ENCODE results near the gene PDE5A. TPM values are rescaled to one million over a fixed set of nuclear protein-coding genes. Genes with fewer than 3 reads are reported as not detected.

PDE5A gene
- total and polyA plus RNA-seq, 8 donors, result 5.8 to 34.4 (median 19.9) TPM

- Histone ChIP-seq H3K36me3 (no peaks in the 10 kb centered on the region), H3K4me1 (peaks cover 6 to 12% (median 7%) of the 10 kb centered on the region in 3 donors), H3K27me3 (no peaks in the 10 kb centered on the region), H3K9me3 (no peaks in the 10 kb centered on the region), H3K4me3 (peak overlapping the region in 1 of 4 donors; percentile 9), H3K27ac (peak overlapping the region; percentile 19 to 52 (median 32))
- TF ChIP-seq, protein P1, sequence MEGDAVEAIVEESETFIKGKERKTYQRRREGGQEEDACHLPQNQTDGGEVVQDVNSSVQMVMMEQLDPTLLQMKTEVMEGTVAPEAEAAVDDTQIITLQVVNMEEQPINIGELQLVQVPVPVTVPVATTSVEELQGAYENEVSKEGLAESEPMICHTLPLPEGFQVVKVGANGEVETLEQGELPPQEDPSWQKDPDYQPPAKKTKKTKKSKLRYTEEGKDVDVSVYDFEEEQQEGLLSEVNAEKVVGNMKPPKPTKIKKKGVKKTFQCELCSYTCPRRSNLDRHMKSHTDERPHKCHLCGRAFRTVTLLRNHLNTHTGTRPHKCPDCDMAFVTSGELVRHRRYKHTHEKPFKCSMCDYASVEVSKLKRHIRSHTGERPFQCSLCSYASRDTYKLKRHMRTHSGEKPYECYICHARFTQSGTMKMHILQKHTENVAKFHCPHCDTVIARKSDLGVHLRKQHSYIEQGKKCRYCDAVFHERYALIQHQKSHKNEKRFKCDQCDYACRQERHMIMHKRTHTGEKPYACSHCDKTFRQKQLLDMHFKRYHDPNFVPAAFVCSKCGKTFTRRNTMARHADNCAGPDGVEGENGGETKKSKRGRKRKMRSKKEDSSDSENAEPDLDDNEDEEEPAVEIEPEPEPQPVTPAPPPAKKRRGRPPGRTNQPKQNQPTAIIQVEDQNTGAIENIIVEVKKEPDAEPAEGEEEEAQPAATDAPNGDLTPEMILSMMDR (IDR thresholded peaks at IDR 0.05), result no peak
- peak; percentile 85 to 93 (median 88) for ATAC-seq
- 26 to 28% methylated on average over 3 of the region's 3 CpGs for WGBS, 2 donors
- intact Hi-C loops (cut with DNase I), result no loop called here
- DNase-seq, result peak in 2 of 6 donors; percentile 1 to 37
- no peak for FAIRE-seq
Observed at GRCh38 chr4:119580293-119580692, 48.3 kb downstream of the PDE5A start.

GRCh38 chr4:119579823-119580222 is 48.8 kb downstream of the PDE5A start:
- peak overlapping the region; percentile 19 to 52 (median 32) for H3K27ac ChIP-seq
- no peaks in the 10 kb centered on the region for H3K27me3 ChIP-seq
- FAIRE-seq (no peak), DNase-seq (peak in 5 of 6 donors; percentile 5 to 32 (median 17)), ATAC-seq (peak; percentile 75 to 80 (median 77))
- no peaks in the 10 kb centered on the region for H3K36me3 ChIP-seq
- intact Hi-C loops (cut with DNase I), result no loop called here
- TF ChIP-seq, protein P1 (IDR thresholded peaks at IDR 0.05), result no peak
- 35 to 36% methylated on average over 5 of the region's 5 CpGs for WGBS, 2 donors
- H3K4me3 ChIP-seq, result peak overlapping the region in 1 of 4 donors; percentile 9
- no peaks in the 10 kb centered on the region for H3K9me3 ChIP-seq
- peaks cover 6 to 12% (median 7%) of the 10 kb centered on the region in 3 donors for H3K4me1 ChIP-seq

- Histone ChIP-seq H3K27me3 (no peaks in the 10 kb centered on the region), H3K9me3 (no peaks in the 10 kb centered on the region), H3K27ac (no peak overlapping the region), H3K36me3 (peaks cover 0 to 9% (median 0%) of the 10 kb centered on the region in 3 donors), H3K4me1 (no peaks in the 10 kb centered on the region), H3K4me3 (no peak overlapping the region)
- ATAC-seq (no peak), FAIRE-seq (no peak), DNase-seq (no peak)
- intact Hi-C loops (cut with DNase I), result no loop called here
- TF ChIP-seq, protein P1 (IDR thresholded peaks at IDR 0.05), result no peak
- WGBS, 2 donors, result 73 to 75% methylated on average over 5 of the region's 5 CpGs
Observed at GRCh38 chr4:119570401-119570800, 58.2 kb downstream of the PDE5A start.

DNA sequence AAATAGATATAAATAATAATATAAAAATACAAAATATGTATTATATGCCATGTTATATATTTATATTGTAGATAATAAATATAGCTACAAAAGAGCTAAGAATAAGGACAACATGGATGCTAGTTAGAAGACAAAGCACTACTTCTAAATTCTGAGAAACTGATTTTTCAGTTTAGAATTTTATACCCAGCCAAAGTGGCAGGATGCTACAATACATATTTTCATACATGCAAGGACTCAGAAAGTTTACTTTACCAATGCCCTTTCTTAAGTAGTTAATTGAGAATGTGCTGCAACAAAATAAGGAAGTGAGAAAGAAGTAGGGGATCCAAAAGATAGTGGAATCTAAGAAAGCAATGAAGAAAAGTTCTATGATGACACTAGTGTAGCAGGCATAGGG is 64.5 kb downstream of the PDE5A start:
- H3K9me3 ChIP-seq, result no peaks in the 10 kb centered on the region
- DNase-seq (no peak), ATAC-seq (no peak), FAIRE-seq (no peak)
- no peak overlapping the region for H3K27ac ChIP-seq
- TF ChIP-seq, protein P1 (IDR thresholded peaks at IDR 0.05), result no peak
- no peaks in the 10 kb centered on the region for H3K4me1 ChIP-seq
- intact Hi-C loops (cut with DNase I), result loop anchor here in 1 of 3 donors (10.0 kb wide), 1 partner anchor 61 kb away; the partner anchor contains the start of gene PDE5A
- no peak overlapping the region for H3K4me3 ChIP-seq
- H3K27me3 ChIP-seq, result no peaks in the 10 kb centered on the region
- peaks cover 0 to 37% (median 0%) of the 10 kb centered on the region in 3 donors for H3K36me3 ChIP-seq

DNA sequence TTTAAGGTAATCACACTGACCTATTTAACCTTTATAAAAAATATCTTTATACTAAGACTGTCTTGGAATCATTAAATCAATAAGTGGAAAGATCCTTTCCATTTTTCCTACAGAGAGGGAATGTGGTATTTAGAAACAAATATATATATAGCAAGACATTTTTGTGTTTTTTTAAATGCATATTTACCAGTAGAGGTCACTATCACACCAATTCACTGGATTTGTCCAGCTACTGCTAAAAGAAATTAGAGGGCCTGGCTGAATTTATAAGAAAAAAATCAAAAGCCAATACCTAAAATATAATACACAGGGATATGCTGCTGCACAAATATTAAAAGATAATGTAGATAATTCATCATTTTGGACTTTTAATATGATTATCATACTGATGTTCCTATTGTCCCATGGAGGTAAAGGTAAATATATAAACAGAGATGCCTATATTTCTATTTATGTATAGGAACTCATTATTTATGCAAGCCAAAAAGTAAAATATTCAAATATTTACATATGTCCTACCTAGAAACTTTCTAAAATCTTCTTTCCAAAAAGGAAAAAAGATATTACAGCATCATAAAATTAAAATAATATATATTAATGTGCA is 69.5 kb downstream of the PDE5A start:
- TF ChIP-seq, protein P1 (IDR thresholded peaks at IDR 0.05), result peak in 3 of 4 donors; percentile 29 to 45 (median 42)
- Histone ChIP-seq H3K4me1 (no peaks in the 10 kb centered on the region), H3K36me3 (peaks cover 0 to 29% (median 0%) of the 10 kb centered on the region in 3 donors), H3K27me3 (no peaks in the 10 kb centered on the region), H3K9me3 (no peaks in the 10 kb centered on the region), H3K27ac (no peak overlapping the region), H3K4me3 (no peak overlapping the region)
- intact Hi-C loops (cut with DNase I), result loop anchor here in 2 of 3 donors (5.0 to 10.0 kb wide), 2 partner anchors 493 to 496 kb away; no protein-coding TSS in a partner anchor
- peak; percentile 95 for FAIRE-seq
- DNase-seq, result no peak
- ATAC-seq, result peak; percentile 58 to 75 (median 68)
